NCI-H2227 (cell line): Measurements from ENCODE around the gene KRTAP4-6.
"Not testable (repeated sequence)": the region's sequence is repeated elsewhere in the genome, so short reads cannot be mapped to it uniquely, and the experiment has no call there.

ENCODE experiments used
- DNase-seq: peaks from one replicate; lab custom pipeline; 2025; ENCODE audit not compliant: unreplicated experiment; lab: John Stamatoyannopoulos, UW

KRTAP4-6 gene

GRCh38 chr17:41140360-41141131, at the start of gene KRTAP4-6:
Gene KRTAP4-6, minus strand, starts transcription at chr17:41140544. Its CDS starts 57 bp downstream, at chr17:41140487.
- DNase-seq = no peak

- not testable (repeated sequence) for DNase-seq
Observed at GRCh38 chr17:41189837-41190318, 49.5 kb upstream of the KRTAP4-6 start, which contains the start of gene KRTAP9-1. Gene KRTAP9-1, plus strand, starts transcription at chr17:41189887. Its CDS starts 0 bp downstream, at chr17:41189887.

- no peak for DNase-seq
Observed at GRCh38 chr17:41186872-41187271, 46.5 kb upstream of the KRTAP4-6 start.

DNA sequence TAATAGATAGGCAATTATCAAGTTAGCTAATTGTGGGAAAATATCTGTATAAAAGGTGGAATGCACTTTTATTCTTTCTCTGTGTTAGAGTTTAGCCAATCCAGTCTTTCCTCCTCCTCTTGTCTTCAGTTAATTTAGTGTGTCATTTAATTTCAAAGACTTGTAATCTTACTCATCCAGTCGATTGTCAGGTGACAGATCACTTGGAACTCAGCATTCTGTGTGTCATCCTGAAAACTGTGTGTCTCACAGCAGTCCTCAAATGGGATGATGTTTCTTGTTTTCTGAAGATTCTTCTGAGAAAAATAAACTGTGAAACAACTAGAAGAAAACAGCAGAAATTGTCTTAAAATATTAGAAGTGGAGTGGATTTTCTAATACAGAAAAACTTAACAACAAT, 44.7 kb upstream of the KRTAP4-6 start:
- no peak for DNase-seq

GRCh38 chr17:41184480-41184961, 44.2 kb upstream of the KRTAP4-6 start, which contains the start of gene KRTAP4-1:
Gene KRTAP4-1, minus strand, starts transcription at chr17:41184911. Its CDS starts 57 bp downstream, at chr17:41184854.
- DNase-seq = no peak

GRCh38 chr17:41178843-41179616, 38.7 kb upstream of the KRTAP4-6 start:
- no peak for DNase-seq

GRCh38 chr17:41178341-41178740, 38.0 kb upstream of the KRTAP4-6 start:
- DNase-seq = no peak

DNA sequence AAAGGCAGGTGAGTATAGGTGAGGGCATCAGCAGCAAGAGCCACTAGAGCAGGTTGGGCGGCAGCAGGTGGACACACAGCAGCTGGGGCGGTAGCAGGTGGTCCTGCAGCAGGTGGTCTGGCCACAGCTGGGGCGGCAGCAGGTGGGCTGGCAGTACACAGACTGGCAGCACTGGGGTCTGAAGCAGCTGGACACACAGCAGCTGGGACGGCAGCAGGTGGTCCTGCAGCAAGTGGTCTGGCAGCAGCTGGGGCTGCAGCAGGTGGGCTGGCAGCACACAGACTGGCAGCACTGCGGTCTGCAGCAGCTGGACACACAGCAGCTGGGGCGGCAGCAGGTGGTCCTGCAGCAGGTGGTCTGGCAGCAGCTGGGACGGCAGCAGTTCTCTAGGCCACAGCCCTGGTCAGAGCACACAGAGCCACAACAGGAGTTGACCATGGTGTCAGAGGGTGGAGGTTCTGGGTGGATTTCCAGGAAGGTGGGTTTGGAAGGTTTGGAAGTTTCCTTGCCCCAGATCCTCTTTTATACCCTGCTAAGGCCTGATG, 37.5 kb upstream of the KRTAP4-6 start, which contains the start of gene KRTAP4-2:
Gene KRTAP4-2, minus strand, starts transcription at position 495 of the 545 bp plus-strand sequence. Its CDS starts 57 bp downstream, at position 438.
- no peak for DNase-seq

GRCh38 chr17:41176744-41177387, 36.5 kb upstream of the KRTAP4-6 start:
- DNase-seq = no peak

GRCh38 chr17:41171886-41172285, 31.5 kb upstream of the KRTAP4-6 start:
- no peak for DNase-seq

- no peak for DNase-seq
Observed at GRCh38 chr17:41168121-41168520, 27.8 kb upstream of the KRTAP4-6 start, which contains the start of gene KRTAP4-3. Gene KRTAP4-3, minus strand, starts transcription at chr17:41168221. Its CDS starts 49 bp downstream, at chr17:41168172.

- no peak for DNase-seq
Observed at GRCh38 chr17:41167561-41167960, 27.2 kb upstream of the KRTAP4-6 start.

DNA sequence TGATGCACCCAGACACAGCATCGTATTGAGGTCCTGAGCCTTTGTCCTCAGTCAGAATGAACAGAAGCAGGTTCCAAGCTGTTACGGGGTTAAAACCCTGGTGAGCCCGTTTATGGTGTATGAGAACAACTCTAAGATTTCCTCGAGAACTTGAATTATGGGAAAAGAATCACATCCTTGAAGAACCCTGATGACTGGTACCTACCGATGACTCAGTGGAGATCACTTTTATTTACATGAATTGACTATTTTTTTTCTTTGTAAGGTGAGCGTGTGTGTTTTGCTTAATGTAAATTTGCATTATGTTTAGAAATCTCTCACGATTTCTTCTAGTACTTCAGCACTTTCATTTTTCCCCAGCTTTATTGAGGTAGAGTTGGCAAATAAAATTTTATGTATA, 23.5 kb upstream of the KRTAP4-6 start:
- no peak for DNase-seq

GRCh38 chr17:41160648-41161047, 20.3 kb upstream of the KRTAP4-6 start, which contains the start of gene KRTAP4-4:
Gene KRTAP4-4, minus strand, starts transcription at chr17:41160748. Its CDS starts 57 bp downstream, at chr17:41160691.
- no peak for DNase-seq

DNA sequence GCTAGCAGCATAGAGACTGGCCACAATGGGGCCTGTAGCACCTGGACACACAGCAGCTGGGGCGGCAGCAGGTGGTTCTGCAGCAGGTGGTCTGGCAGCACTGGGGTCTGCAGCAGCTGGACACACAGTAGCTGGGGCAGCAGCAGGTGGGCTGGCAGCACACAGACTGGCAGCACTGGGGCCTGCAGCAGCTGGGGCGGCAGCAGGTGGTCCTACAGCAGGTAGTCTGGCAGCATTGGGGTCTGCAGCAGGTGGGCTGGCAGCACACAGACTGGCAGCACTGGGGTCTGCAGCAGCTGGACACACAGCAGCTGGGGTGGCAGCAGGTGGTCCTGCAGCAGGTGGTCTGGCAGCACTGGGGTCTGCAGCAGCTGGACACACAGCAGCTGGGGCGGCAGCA, 19.8 kb upstream of the KRTAP4-6 start:
- not testable (repeated sequence) for DNase-seq

- DNase-seq = peak; percentile 20
Observed at GRCh38 chr17:41153856-41154255, 13.5 kb upstream of the KRTAP4-6 start.

- DNase-seq = no peak
Observed at GRCh38 chr17:41151525-41151924, 11.2 kb upstream of the KRTAP4-6 start.

DNA sequence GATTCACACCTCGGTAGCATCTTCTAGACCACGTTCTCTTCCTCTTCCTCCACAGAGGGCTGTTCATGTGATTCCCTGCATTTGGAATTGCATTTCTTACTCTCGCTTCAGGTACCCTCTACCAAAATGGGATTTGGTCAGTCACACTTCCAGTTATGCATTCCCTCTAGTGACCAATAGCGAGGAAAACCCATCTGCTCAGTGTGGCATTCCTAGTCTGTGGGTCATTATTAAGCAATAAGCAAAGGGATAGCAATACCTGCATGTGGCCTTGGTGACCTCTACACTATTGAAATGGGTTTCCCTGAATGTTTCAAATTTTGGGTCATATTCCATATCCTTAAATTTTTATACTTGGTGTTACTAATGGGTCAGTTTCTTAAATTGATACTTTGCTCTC, 9.7 kb upstream of the KRTAP4-6 start:
- no peak for DNase-seq

DNA sequence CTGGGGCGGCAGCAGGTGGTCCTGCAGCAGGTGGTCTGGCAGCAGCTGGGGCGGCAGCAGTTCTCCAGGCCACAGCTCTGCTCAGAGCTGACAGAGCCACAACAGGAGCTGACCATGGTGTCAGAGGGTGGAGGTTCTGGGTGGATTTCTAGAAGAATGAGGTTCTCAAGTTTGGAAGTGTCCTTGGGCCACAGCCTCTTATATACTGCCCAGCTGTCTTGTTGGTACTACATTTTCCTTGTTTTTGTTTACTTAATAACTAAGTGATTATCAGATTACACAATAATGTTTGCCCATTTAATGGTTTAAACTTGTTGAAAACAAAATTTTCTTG, 9.3 kb upstream of the KRTAP4-6 start, which contains the start of gene KRTAP4-5:
Gene KRTAP4-5, minus strand, starts transcription at position 174 of the 334 bp plus-strand sequence. Its CDS starts 58 bp downstream, at position 116.
- no peak for DNase-seq

- DNase-seq = not testable (repeated sequence)
Observed at GRCh38 chr17:41148971-41149651, 8.8 kb upstream of the KRTAP4-6 start.
